Parathyroid adenoma (tissue), 2 donors: ENCODE results near the gene PAQR9.
A peak's percentile ranks its signal among the peaks of the same experiment; 100 is the strongest.

Source experiments
- H2AFZ ChIP-seq: fragments of 300-600 bp; sonication (generic); one replicate; pipeline ENCODE4 v1.7.0; 2017; ENCODE audit warnings: antibody characterized with exemption, mild to moderate bottlenecking
- H3K27ac ChIP-seq: fragments of 300-600 bp; sonication (generic); one replicate; pipeline ENCODE4 v1.7.0; 2017
- H3K27me3 ChIP-seq: fragments of 300-600 bp; sonication (generic); one replicate; pipeline ENCODE4 v1.7.0; 2017; ENCODE audit warnings: low read length; ENCODE audit not compliant: control insufficient read depth, insufficient read depth
- H3K36me3 ChIP-seq: fragments of 300-600 bp; sonication (generic); one replicate; pipeline ENCODE4 v1.7.0; 2017; ENCODE audit warnings: low read length; ENCODE audit not compliant: control insufficient read depth, insufficient read depth
- H3K4me1 ChIP-seq: fragments of 300-600 bp; sonication (generic); one replicate; pipeline ENCODE4 v1.7.0; 2017; ENCODE audit warnings: control low read depth
- H3K4me2 ChIP-seq: fragments of 300-600 bp; sonication (generic); one replicate; pipeline ENCODE4 v1.7.0; 2017; ENCODE audit warnings: low read length
- H3K4me3 ChIP-seq: fragments of 300-600 bp; sonication (generic); one replicate; pipeline ENCODE4 v1.7.0; 2017; ENCODE audit warnings: low read depth, low read length
- H3K79me2 ChIP-seq: fragments of 300-600 bp; sonication (generic); one replicate; pipeline ENCODE4 v1.7.0; 2017; ENCODE audit warnings: control low read depth
- H3K9ac ChIP-seq: fragments of 300-600 bp; sonication (generic); one replicate; pipeline ENCODE4 v1.7.0; 2017; ENCODE audit warnings: mild to moderate bottlenecking
- H3K9me3 ChIP-seq: fragments of 300-600 bp; sonication (generic); one replicate; pipeline ENCODE4 v1.7.0; 2017; ENCODE audit warnings: low read length; ENCODE audit not compliant: control insufficient read depth
- CTCF ChIP-seq: fragments of 300-600 bp; sonication (generic); IDR thresholded peaks from one replicate; pipeline ENCODE4 v1.7.0; 2017; ENCODE audit warnings: antibody characterized with exemption, mild to moderate bottlenecking
- donor health status: primary hyperparathyroidism.

Gene PAQR9

GRCh38 chr3:142929890-142930289 lies 33.6 kb downstream of the PAQR9 start:
- Histone ChIP-seq H3K4me1 (no peaks in the 10 kb centered on the region), H3K27ac (no peak overlapping the region), H3K9me3 (no peaks in the 10 kb centered on the region), H3K27me3 (no peaks in the 10 kb centered on the region), H3K79me2 (no peaks in the 10 kb centered on the region), H3K4me2 (no peak overlapping the region), H3K9ac (no peak overlapping the region), H2AFZ (no peak overlapping the region), H3K4me3 (no peak overlapping the region), H3K36me3 (no peaks in the 10 kb centered on the region)
- no peak for TF ChIP-seq CTCF

- H3K36me3 ChIP-seq: no peaks in the 10 kb centered on the region
- H3K4me3 ChIP-seq: no peak overlapping the region
- no peak overlapping the region for H3K4me2 ChIP-seq
- TF ChIP-seq CTCF: peak; percentile 38
- H3K4me1 ChIP-seq: no peaks in the 10 kb centered on the region
- H3K9me3 ChIP-seq: no peaks in the 10 kb centered on the region
- no peak overlapping the region for H3K27ac ChIP-seq
- H3K9ac ChIP-seq: no peak overlapping the region
- H2AFZ ChIP-seq: no peak overlapping the region
- H3K79me2 ChIP-seq: no peaks in the 10 kb centered on the region
- no peaks in the 10 kb centered on the region for H3K27me3 ChIP-seq
Observed at GRCh38 chr3:142929109-142929508, 34.4 kb downstream of the PAQR9 start.

- H3K79me2 ChIP-seq: no peaks in the 10 kb centered on the region
- H3K4me2 ChIP-seq: no peak overlapping the region
- TF ChIP-seq CTCF: no peak
- H3K9ac ChIP-seq: no peak overlapping the region
- H2AFZ ChIP-seq: no peak overlapping the region
- no peaks in the 10 kb centered on the region for H3K27me3 ChIP-seq
- H3K9me3 ChIP-seq: no peaks in the 10 kb centered on the region
- H3K27ac ChIP-seq: no peak overlapping the region
- H3K4me3 ChIP-seq: no peak overlapping the region
- no peaks in the 10 kb centered on the region for H3K4me1 ChIP-seq
- no peaks in the 10 kb centered on the region for H3K36me3 ChIP-seq
Observed at GRCh38 chr3:142926368-142926944, 37.0 kb downstream of the PAQR9 start.

GRCh38 chr3:142925140-142925539 lies 38.3 kb downstream of the PAQR9 start:
- Histone ChIP-seq H2AFZ (no peak overlapping the region), H3K4me2 (no peak overlapping the region), H3K9me3 (no peaks in the 10 kb centered on the region), H3K27ac (no peak overlapping the region), H3K36me3 (no peaks in the 10 kb centered on the region), H3K9ac (no peak overlapping the region), H3K79me2 (no peaks in the 10 kb centered on the region), H3K27me3 (no peaks in the 10 kb centered on the region), H3K4me1 (no peaks in the 10 kb centered on the region), H3K4me3 (no peak overlapping the region)
- TF ChIP-seq CTCF: no peak

- H3K27ac ChIP-seq: no peak overlapping the region
- no peak for TF ChIP-seq CTCF
- H3K4me2 ChIP-seq: no peak overlapping the region
- no peak overlapping the region for H3K9ac ChIP-seq
- no peaks in the 10 kb centered on the region for H3K4me1 ChIP-seq
- H3K79me2 ChIP-seq: no peaks in the 10 kb centered on the region
- H2AFZ ChIP-seq: no peak overlapping the region
- no peaks in the 10 kb centered on the region for H3K36me3 ChIP-seq
- H3K4me3 ChIP-seq: no peak overlapping the region
- no peaks in the 10 kb centered on the region for H3K9me3 ChIP-seq
- H3K27me3 ChIP-seq: no peaks in the 10 kb centered on the region
Observed at GRCh38 chr3:142923694-142924093, 39.8 kb downstream of the PAQR9 start.
